ENCODE data around the gene PCSK4.
"Not testable (repeated sequence)": the region's sequence is repeated elsewhere in the genome, so short reads cannot be mapped to it uniquely, and the experiment has no call there.

PCSK4 gene

DNA sequence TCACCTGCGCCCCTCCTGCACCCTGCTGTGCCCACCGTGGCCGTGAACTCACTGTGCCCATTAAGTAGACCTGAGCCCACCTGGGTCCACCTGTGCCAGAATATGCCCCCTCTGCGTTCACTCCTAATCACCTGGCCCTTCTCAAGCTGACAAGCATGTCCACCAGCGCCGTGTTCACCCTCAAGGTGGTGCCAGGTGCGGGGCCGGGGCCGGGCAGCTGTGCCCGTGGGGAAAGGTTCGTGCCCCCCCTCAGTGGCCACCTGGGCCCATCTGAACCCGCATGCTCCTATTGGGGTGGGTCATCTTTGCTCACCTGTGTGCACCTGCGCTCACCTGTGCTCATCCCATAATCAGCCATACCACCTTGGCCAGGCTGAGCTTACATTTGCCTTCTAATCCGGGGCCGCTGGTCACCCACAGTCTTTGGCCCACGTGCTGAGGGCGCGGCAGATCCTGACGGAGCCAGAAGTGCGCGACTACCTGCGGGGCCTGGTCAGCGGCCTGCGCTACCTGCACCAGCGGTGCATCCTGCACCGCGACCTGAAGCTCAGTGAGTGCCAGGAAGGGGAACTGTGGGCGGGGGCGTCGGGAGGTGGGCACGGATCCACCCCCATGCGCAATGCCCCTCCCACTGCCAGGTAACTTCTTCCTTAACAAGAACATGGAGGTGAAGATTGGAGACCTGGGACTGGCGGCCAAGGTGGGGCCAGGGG, 36.1 kb upstream of the PCSK4 start:
- ATAC-seq (replicated peaks) (no peak), DNase-seq (no peak)
- peaks cover 0 to 4% of the 10 kb centered on the region in 2 donors for H3K36me3 Mint-ChIP-seq
- H3K27me3 Mint-ChIP-seq = peaks cover 59 to 84% of the 10 kb centered on the region in 2 donors
- peak overlapping the region in 1 of 2 donors; percentile 15 for H3K4me3 Mint-ChIP-seq
- H3K4me1 Mint-ChIP-seq = peaks cover 9 to 10% of the 10 kb centered on the region in 2 donors
- no peak overlapping the region for H3K27ac Mint-ChIP-seq
- H3K9me3 Mint-ChIP-seq = no peaks in the 10 kb centered on the region

DNA sequence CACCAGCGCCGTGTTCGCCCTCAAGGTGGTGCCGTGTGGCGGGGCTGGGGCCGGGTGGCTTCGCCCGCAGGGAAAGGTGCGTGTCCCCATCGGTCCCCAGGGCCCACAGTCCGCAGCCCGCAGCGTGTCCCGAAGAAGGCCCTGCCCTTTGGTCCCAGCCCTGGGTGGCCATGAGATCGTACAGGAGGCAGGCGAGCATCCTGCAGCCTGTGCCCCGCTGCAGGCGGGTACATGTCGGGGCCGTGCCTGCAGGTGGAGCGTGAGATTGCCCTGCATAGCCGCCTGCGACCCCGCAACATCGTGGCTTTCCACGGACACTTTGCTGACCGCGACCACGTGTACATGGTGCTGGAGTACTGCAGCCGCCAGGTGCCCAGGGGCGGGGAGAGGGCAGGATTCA, 35.2 kb upstream of the PCSK4 start:
- H3K4me3 Mint-ChIP-seq = no peak overlapping the region
- DNase-seq (no peak), ATAC-seq (replicated peaks) (no peak)
- H3K36me3 Mint-ChIP-seq = peaks cover 0 to 4% of the 10 kb centered on the region in 2 donors
- peaks cover 9 to 10% of the 10 kb centered on the region in 2 donors for H3K4me1 Mint-ChIP-seq
- peaks cover 59 to 79% of the 10 kb centered on the region in 2 donors for H3K27me3 Mint-ChIP-seq
- H3K27ac Mint-ChIP-seq = no peak overlapping the region
- H3K9me3 Mint-ChIP-seq = no peaks in the 10 kb centered on the region

- H3K36me3 Mint-ChIP-seq = peaks cover 0 to 4% of the 10 kb centered on the region in 2 donors
- H3K4me1 Mint-ChIP-seq = peaks cover 9 to 10% of the 10 kb centered on the region in 2 donors
- no peaks in the 10 kb centered on the region for H3K9me3 Mint-ChIP-seq
- peaks cover 56 to 75% of the 10 kb centered on the region in 2 donors for H3K27me3 Mint-ChIP-seq
- peak overlapping the region in 1 of 2 donors; percentile 0 for H3K4me3 Mint-ChIP-seq
- DNase-seq = no peak
- no peak overlapping the region for H3K27ac Mint-ChIP-seq
- no peak for ATAC-seq (replicated peaks)
These were observed 34.8 kb upstream of the PCSK4 start for GRCh38 chr19:1524972-1525325.

DNA sequence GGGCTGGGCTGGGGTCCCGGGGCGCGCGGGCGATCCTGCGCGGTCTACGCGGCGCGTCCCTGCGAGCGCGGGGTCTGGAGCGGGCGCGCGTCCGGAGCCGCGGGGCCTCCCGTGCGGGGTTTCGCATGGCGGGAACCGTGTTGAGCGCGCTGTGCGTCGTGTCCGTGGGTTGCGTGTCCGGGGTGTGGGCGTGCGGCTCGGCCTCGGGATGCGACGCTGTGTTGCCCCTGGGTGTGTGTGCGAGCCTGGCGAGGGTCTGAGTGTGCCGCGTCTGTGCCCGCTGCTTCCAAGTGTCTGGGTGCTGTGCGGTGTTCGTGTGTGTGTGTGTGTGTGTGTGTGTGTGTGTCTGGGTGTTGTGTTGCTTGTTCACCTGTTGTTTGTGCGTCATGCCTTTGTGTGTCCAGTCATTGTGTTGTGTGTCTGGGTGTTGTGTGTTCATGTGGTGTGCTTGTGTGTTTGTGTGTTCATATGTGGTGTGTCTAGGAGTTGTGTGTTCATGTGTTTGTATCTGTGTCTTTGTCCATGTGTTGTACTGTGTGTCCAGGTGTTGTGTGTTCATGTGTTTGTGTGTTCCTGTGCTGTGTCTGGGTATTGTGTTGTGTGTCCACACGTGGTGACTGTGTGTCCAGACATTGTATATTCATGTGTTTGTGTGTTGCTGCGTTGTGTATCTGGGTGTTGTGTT, 34.3 kb upstream of the PCSK4 start:
- no peak for DNase-seq
- no peak for ATAC-seq (replicated peaks)
- Mint-ChIP-seq H3K27me3 (peaks cover 53 to 70% of the 10 kb centered on the region in 2 donors), H3K4me3 (peak overlapping the region; percentile 12 to 19), H3K36me3 (peaks cover 0 to 4% of the 10 kb centered on the region in 2 donors), H3K4me1 (peaks cover 9 to 10% of the 10 kb centered on the region in 2 donors), H3K27ac (no peak overlapping the region), H3K9me3 (no peaks in the 10 kb centered on the region)

- DNase-seq = no peak
- peaks cover 9 to 10% of the 10 kb centered on the region in 2 donors for H3K4me1 Mint-ChIP-seq
- H3K27ac Mint-ChIP-seq = no peak within 1 kb of the TSS
- H3K4me3 Mint-ChIP-seq = peak within 1 kb of the TSS; percentile 12 to 19
- ATAC-seq (replicated peaks) = no peak
- no peaks in the 10 kb centered on the region for H3K9me3 Mint-ChIP-seq
- peaks cover 0 to 4% of the 10 kb centered on the region in 2 donors for H3K36me3 Mint-ChIP-seq
- peaks cover 55 to 66% of the 10 kb centered on the region in 2 donors for H3K27me3 Mint-ChIP-seq
These were observed 33.5 kb upstream of the PCSK4 start, which contains the start of gene PLK5 for GRCh38 chr19:1523412-1524286. TSS of gene PLK5 (plus strand) at chr19:1524077. CDS start at chr19:1526997, 2,920 bp downstream.

GRCh38 chr19:1522838-1523237, 32.7 kb upstream of the PCSK4 start:
- Mint-ChIP-seq H3K27ac (no peak overlapping the region), H3K9me3 (no peaks in the 10 kb centered on the region), H3K4me1 (peaks cover 9 to 10% of the 10 kb centered on the region in 2 donors), H3K4me3 (no peak overlapping the region), H3K36me3 (peaks cover 0 to 4% of the 10 kb centered on the region in 2 donors), H3K27me3 (peaks cover 61 to 72% of the 10 kb centered on the region in 2 donors)
- ATAC-seq (replicated peaks) (no peak), DNase-seq (no peak)

DNA sequence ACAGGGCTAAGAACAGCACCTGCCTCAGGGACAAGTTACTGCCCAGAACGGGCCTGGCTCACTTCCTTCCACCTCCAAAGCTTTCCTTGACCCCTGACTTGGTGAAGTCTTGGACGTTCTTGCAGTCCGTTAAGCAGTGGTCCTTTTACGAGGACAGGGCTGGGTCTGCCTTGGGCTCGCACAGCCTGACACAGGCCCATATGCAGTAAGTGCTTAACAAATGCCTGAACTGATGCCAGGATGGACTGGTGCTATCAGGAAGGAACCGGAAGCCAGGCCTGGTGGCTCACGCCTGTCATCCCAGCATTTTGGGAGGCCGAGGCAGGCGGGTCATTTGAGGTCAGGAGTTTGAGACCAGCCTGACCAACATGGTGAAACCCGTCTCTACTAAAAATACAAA, 31.9 kb upstream of the PCSK4 start:
- H3K27me3 Mint-ChIP-seq = peaks cover 58 to 66% of the 10 kb centered on the region in 2 donors
- H3K4me1 Mint-ChIP-seq = peaks cover 9 to 10% of the 10 kb centered on the region in 2 donors
- H3K4me3 Mint-ChIP-seq = no peak overlapping the region
- peaks cover 0 to 4% of the 10 kb centered on the region in 2 donors for H3K36me3 Mint-ChIP-seq
- no peaks in the 10 kb centered on the region for H3K9me3 Mint-ChIP-seq
- no peak for DNase-seq
- ATAC-seq (replicated peaks) = no peak
- no peak overlapping the region for H3K27ac Mint-ChIP-seq

- ATAC-seq (replicated peaks) = no peak
- Mint-ChIP-seq H3K4me1 (peaks cover 9 to 10% of the 10 kb centered on the region in 2 donors), H3K27ac (no peak overlapping the region), H3K27me3 (peaks cover 58 to 66% of the 10 kb centered on the region in 2 donors), H3K9me3 (no peaks in the 10 kb centered on the region), H3K4me3 (no peak overlapping the region), H3K36me3 (peaks cover 0 to 4% of the 10 kb centered on the region in 2 donors)
- no peak for DNase-seq
These were observed 31.5 kb upstream of the PCSK4 start for GRCh38 chr19:1521636-1522035.

- peaks cover 9 to 10% of the 10 kb centered on the region in 2 donors for H3K4me1 Mint-ChIP-seq
- H3K4me3 Mint-ChIP-seq = no peak overlapping the region
- no peak for DNase-seq
- peaks cover 0 to 4% of the 10 kb centered on the region in 2 donors for H3K36me3 Mint-ChIP-seq
- peaks cover 51 to 64% of the 10 kb centered on the region in 2 donors for H3K27me3 Mint-ChIP-seq
- H3K27ac Mint-ChIP-seq = no peak overlapping the region
- ATAC-seq (replicated peaks) = no peak
- H3K9me3 Mint-ChIP-seq = peaks cover 0 to 2% of the 10 kb centered on the region in 2 donors
These were observed 30.1 kb upstream of the PCSK4 start for GRCh38 chr19:1520203-1520780.

GRCh38 chr19:1519802-1520201, 29.7 kb upstream of the PCSK4 start:
- H3K27me3 Mint-ChIP-seq = peaks cover 50 to 64% of the 10 kb centered on the region in 2 donors
- H3K9me3 Mint-ChIP-seq; H3K27ac Mint-ChIP-seq; H3K4me3 Mint-ChIP-seq; DNase-seq; H3K4me1 Mint-ChIP-seq; H3K36me3 Mint-ChIP-seq; ATAC-seq (replicated peaks): not testable (repeated sequence)

DNA sequence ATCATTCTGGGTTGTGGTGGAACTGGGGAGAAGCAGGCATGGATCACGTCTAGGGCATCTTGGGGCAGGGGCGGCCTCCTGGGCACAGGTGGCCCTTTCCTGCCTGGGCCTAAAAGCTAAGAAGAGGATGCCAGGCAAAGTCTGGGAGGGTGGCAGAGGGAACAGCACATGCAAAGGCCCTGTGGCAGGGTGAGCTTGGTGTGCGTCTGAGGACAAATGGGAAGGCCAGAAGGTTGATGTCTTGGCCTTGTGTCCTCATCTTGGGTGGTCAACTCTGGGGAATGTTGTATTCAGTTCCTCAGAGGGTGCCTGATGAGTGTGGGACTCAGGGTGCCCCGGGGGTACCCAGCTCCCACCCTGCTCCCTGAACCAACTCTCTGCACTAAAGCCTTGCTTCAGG, 28.3 kb upstream of the PCSK4 start:
- Mint-ChIP-seq H3K27me3 (peaks cover 49 to 67% of the 10 kb centered on the region in 2 donors), H3K36me3 (no peaks in the 10 kb centered on the region), H3K9me3 (peaks cover 0 to 2% of the 10 kb centered on the region in 2 donors), H3K27ac (no peak overlapping the region), H3K4me1 (peaks cover 0 to 4% of the 10 kb centered on the region in 2 donors), H3K4me3 (no peak overlapping the region)
- DNase-seq (no peak), ATAC-seq (replicated peaks) (no peak)

DNA sequence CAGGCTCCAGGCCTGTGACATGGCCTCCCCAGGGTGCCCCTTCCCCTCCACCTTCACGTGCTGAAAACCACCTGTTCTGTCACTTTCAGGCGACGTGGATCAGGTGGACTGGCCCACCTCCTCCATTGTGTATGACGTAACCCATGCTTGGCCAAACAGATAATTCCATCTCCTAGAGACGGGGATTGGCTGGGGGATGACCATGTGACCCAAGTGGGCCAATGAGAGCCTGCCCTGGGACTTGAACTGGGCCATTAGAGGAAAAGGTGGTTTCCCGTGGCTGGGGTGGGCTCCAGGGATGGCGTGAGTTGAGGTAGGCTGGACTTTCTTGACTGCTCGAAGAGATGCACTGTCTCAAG, 26.2 kb upstream of the PCSK4 start:
- no peak overlapping the region for H3K27ac Mint-ChIP-seq
- peaks cover 0 to 2% of the 10 kb centered on the region in 2 donors for H3K9me3 Mint-ChIP-seq
- no peak overlapping the region for H3K4me3 Mint-ChIP-seq
- no peak for ATAC-seq (replicated peaks)
- H3K36me3 Mint-ChIP-seq = no peaks in the 10 kb centered on the region
- peaks cover 0 to 3% of the 10 kb centered on the region in 2 donors for H3K4me1 Mint-ChIP-seq
- H3K27me3 Mint-ChIP-seq = peaks cover 46 to 63% of the 10 kb centered on the region in 2 donors
- no peak for DNase-seq

- Mint-ChIP-seq H3K27me3 (peaks cover 56 to 70% of the 10 kb centered on the region in 2 donors), H3K27ac (no peak overlapping the region), H3K36me3 (no peaks in the 10 kb centered on the region), H3K4me3 (no peak overlapping the region), H3K4me1 (peaks cover 0 to 3% of the 10 kb centered on the region in 2 donors), H3K9me3 (peaks cover 0 to 2% of the 10 kb centered on the region in 2 donors)
- no peak for DNase-seq
- ATAC-seq (replicated peaks) = no peak
These were observed 25.0 kb upstream of the PCSK4 start for GRCh38 chr19:1514986-1515721.
